BE2C (cell line): ENCODE measurements around the gene ZNF302. TPM values are rescaled to one million over a fixed set of nuclear protein-coding genes. Genes with fewer than 3 reads are reported as not detected.

Source experiments
- DNase-seq: peaks from one replicate; pipeline ENCODE4 v3.0.0-alpha.2; 2020
- H3K27me3 ChIP-seq: fragments of 250-450 bp; sonication (Bioruptor Pico); 2 replicates; pipeline ENCODE4 v1.5.1; 2020; ENCODE audit warnings: mild to moderate bottlenecking
- H3K36me3 ChIP-seq: fragments of 250-450 bp; sonication (Bioruptor Pico); 2 replicates; pipeline ENCODE4 v1.5.1; 2020; ENCODE audit warnings: mild to moderate bottlenecking
- H3K4me1 ChIP-seq: fragments of 250-450 bp; sonication (Bioruptor Pico); 2 replicates; pipeline ENCODE4 v1.5.1; 2020
- H3K4me3 ChIP-seq: 2 replicates; pipeline ENCODE4 v1.5.1; 2011; ENCODE audit warnings: low read depth, low read length
- H3K9me3 ChIP-seq: fragments of 250-450 bp; sonication (Bioruptor Pico); 2 replicates; pipeline ENCODE4 v1.5.1; 2020
- CTCF ChIP-seq: IDR thresholded peaks from 2 replicates; pipeline ENCODE4 v1.5.1; 2012; ENCODE audit warnings: mild to moderate bottlenecking, low read depth, low read length
- polyA plus RNA-seq: library from polyadenylated mRNA; unstranded; fragments of >200 nt; gene quantifications from one replicate; pipeline ENCODE4 v1.2.1, GENCODE V29; 2012; ENCODE audit warnings: low read depth, missing spikeins; ENCODE audit not compliant: insufficient read length, insufficient read depth

ZNF302 gene
- 28.9 TPM for polyA plus RNA-seq

- Histone ChIP-seq H3K4me3 (peak within 1 kb of the TSS; percentile 88), H3K36me3 (peaks cover 9% of the 10 kb centered on the region), H3K4me1 (no peaks in the 10 kb centered on the region), H3K27me3 (no peaks in the 10 kb centered on the region), H3K9me3 (peaks cover 2% of the 10 kb centered on the region; the same call in 1 of the 2 replicates)
- no peak for TF ChIP-seq CTCF
- peak; percentile 96 for DNase-seq
Observed at GRCh38 chr19:34677386-34678084, at the start of gene ZNF302. Gene ZNF302, plus strand, starts transcription at chr19:34677678. Its CDS starts 1,127 bp downstream, at chr19:34678805.

- Histone ChIP-seq H3K9me3 (no peaks in the 10 kb centered on the region), H3K4me1 (no peaks in the 10 kb centered on the region), H3K36me3 (no peaks in the 10 kb centered on the region), H3K4me3 (no peak overlapping the region), H3K27me3 (no peaks in the 10 kb centered on the region)
- no peak for DNase-seq
- no peak for TF ChIP-seq CTCF
Observed at GRCh38 chr19:34633802-34634201, 43.7 kb upstream of the ZNF302 start.

GRCh38 chr19:34639491-34640085, 37.9 kb upstream of the ZNF302 start:
- no peaks in the 10 kb centered on the region; the same call in 1 of the 2 replicates for H3K4me1 ChIP-seq
- no peaks in the 10 kb centered on the region for H3K9me3 ChIP-seq
- H3K4me3 ChIP-seq = no peak overlapping the region
- TF ChIP-seq CTCF = peak; percentile 84
- peak; percentile 74 for DNase-seq
- H3K27me3 ChIP-seq = no peaks in the 10 kb centered on the region
- no peaks in the 10 kb centered on the region for H3K36me3 ChIP-seq

GRCh38 chr19:34642241-34642640, 35.2 kb upstream of the ZNF302 start:
- no peaks in the 10 kb centered on the region for H3K36me3 ChIP-seq
- TF ChIP-seq CTCF = no peak
- H3K27me3 ChIP-seq = no peaks in the 10 kb centered on the region

GRCh38 chr19:34644991-34645461, 32.5 kb upstream of the ZNF302 start:
- TF ChIP-seq CTCF = peak; percentile 19; the same call in 1 of the 2 replicates
- peak; percentile 62 for DNase-seq

More at GRCh38 chr19:34642241-34642640, 35.2 kb upstream of the ZNF302 start:
- no peaks in the 10 kb centered on the region for H3K9me3 ChIP-seq
- no peak overlapping the region for H3K4me3 ChIP-seq
- H3K4me1 ChIP-seq = peaks cover 14% of the 10 kb centered on the region
- no peak for DNase-seq

GRCh38 chr19:34645551-34645950, 31.9 kb upstream of the ZNF302 start:
- H3K27me3 ChIP-seq = no peaks in the 10 kb centered on the region
- no peaks in the 10 kb centered on the region for H3K9me3 ChIP-seq
- peak; percentile 81 for DNase-seq
- no peak for TF ChIP-seq CTCF
- peaks cover 14% of the 10 kb centered on the region for H3K4me1 ChIP-seq
- no peaks in the 10 kb centered on the region for H3K36me3 ChIP-seq
- peak overlapping the region; percentile 44 for H3K4me3 ChIP-seq

More at GRCh38 chr19:34644991-34645461, 32.5 kb upstream of the ZNF302 start:
- Histone ChIP-seq H3K4me1 (peaks cover 14% of the 10 kb centered on the region), H3K9me3 (no peaks in the 10 kb centered on the region), H3K36me3 (no peaks in the 10 kb centered on the region), H3K4me3 (peak overlapping the region; percentile 44), H3K27me3 (no peaks in the 10 kb centered on the region)
